Left cardiac atrium (tissue), 4 donors: Measurements from ENCODE around the gene NEO1. TPM values are rescaled to one million over a fixed set of nuclear protein-coding genes. Genes with fewer than 3 reads are reported as not detected.
"Not testable (repeated sequence)": the region's sequence is repeated elsewhere in the genome, so short reads cannot be mapped to it uniquely, and the experiment has no call there.

Experiments used
- ATAC-seq, 2 donors: fragments of 200-7000 bp; cut with Tn5 transposase; one replicate each; pipeline ENCODE4 v1.9.1; 2020; ENCODE audit warnings: mild to moderate bottlenecking in 2 of 2, moderate library complexity in 2 of 2
- DNase-seq: peaks from one replicate; pipeline ENCODE4 v3.0.0-alpha.2; 2020
- intact Hi-C, 2 donors: fragments of 100-400 bp; cut with DNase I; formaldehyde crosslinking; loops; one replicate each; pipeline versions ENCODE4 v1.14.1 to v1.15.1; 2022 to 2023
- total RNA-seq, 2 donors: library from RNA; stranded (reverse); fragmentation: NEBNext Ultra II Directional; extraction: Animal tissue kit (Norgen Biotek cat#: 25700); gene quantifications; one replicate each; pipeline ENCODE4 v1.2.1, GENCODE V29; 2021
- donor health status: DM: no; HTN: yes; CAD: no.
- donor health status: DM: no; HTN: yes; CAD: no; lungs with severe emphysema.
- donor health status: DM: yes; HTN: yes; CAD: no.
- donor health status: Dilated cardiomyopathy.

NEO1 gene
- total RNA-seq, 2 donors from 2014 or later = 10.6 to 16.3 TPM

DNA sequence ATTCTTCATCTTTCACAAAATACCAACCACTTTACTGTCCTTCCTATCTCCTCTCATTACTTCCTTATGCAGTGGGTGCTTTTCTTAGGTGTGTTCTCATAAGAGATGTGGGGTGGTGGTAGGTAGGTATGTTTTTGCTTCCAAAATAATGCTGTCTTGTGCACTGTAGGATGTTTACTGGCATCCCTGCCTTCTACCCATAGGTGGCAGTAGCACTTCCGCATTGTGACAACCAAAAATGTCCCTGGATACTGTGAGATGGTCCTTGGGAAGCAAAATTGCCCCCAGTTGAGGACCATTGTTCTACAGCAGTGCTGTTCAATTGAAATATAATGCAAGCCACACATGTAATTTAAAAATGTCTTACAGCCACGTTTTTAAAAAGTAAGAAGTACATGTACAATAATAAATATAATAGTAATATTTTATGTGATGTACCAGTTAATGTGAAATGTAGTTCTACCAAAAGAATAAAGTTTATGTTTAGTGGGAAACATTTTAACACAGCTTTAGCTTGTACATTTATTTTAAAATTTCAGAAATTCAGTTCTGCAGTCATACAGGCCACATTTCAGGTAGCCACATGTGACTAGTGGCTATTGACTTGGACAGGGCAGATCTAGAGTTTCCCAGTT, 75.2 kb downstream of the NEO1 start:
- peak in 1 of 2 donors; percentile 47 for ATAC-seq
- no peak for DNase-seq
- intact Hi-C loops = no loop called here

DNA sequence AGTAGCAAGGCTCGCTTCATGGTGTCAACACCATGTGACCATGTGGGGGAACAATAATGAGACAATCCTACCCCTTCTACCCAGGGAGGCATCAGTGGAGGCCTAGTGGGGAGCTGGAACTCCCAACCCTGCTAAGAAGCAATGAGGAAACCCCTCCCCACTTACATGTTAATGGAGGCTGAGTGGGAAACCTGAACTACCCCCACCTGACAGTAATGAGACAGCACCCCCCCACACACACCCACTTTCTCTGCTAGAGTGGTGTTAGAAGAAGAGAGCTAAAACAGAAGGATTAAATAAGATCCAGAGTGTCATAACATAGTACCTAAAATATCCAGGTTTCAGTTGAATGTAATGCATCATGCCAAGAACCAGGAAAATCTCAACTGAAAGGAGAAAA, 78.6 kb downstream of the NEO1 start:
- intact Hi-C loops = no loop called here
- DNase-seq = no peak
- no peak for ATAC-seq

DNA sequence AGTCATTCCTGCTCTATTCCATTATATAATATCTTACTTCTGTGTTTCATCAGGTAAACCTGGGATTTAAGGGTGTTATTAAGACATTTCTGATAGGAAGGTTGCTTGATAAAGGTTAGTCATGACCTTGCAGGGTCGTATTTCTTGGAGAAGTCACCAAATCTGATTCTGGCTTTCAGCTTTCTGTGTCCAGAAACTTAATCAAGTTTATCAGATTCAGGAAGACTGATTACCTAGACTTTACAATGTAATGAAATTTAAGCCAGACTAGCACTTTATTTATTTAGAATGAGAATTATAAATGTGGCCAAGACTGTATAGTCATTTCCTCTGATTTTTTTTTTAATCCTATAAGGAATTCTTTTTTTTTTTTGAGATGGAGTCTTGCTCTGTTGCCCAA, 81.9 kb downstream of the NEO1 start:
- ATAC-seq (no peak), DNase-seq (no peak)
- intact Hi-C loops = no loop called here

DNA sequence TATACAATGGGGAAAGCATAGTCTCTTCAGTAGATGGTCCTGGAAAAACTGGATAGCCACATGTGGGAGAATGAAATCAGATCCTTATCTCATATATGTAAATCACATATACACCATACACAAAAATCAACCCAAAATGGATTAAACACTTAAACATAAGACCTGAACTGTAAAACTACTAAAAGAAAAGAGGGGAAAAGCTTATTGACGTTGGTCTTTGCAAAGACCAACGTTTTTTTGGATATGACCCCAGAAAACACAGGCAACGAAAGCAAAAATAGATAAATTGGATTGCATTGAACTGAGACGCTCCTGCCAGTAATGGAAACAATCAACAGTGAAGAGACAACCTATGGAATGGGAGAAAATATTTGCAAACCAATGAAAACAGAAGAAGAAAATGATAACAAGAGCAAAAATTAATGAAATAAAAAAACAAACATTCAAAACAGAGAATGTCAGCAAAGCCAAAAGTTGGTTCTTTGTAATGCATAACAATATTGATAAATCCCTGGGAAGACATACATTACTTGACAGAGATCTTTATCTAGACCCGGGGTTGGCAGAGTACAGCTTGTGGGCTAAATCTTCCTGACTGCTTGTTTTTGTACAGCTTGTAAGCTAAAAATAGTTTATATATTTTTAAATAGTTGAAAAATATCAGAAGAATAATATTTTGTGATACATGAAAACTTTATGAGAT, 86.9 kb downstream of the NEO1 start:
- intact Hi-C loops = no loop called here
- no peak for ATAC-seq
- no peak for DNase-seq

DNA sequence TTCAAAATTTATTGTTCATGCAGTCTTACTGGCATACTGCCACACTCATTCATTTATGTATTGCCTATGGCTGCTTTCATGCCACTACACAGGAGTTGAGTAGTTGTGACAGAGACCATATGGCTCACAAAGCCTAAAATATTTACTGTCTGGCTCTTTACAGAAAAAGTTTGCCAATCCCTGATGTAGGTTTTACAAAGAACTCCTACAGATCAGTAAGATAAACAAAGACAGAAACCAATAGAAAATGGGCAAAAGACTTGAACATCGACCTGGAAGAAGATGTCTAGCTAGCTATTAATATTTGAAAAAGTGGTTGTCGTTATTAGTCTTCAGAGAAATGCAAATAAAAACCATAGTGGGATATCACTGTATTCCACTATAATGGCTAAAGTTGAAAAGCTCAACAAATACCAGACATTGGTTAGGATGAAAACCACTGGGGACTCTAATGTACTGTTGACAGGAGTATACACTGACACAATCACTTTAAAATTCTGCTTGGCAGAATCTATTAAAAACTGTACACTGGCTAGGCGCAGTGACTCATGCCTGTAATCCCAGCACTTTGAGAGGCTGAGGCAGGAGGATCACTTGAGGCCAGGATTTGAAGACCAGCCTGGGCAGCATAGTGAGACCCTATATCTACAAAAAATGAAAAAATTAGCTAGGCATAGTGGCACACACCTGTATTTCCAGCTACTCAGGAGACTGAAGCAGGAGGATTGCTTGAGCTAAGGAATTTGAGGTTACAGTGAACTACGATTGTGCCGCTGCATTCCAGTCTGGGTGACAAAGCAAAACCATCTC, 87.7 kb downstream of the NEO1 start:
- intact Hi-C loops = no loop called here
- ATAC-seq = no peak
- DNase-seq = no peak

DNA sequence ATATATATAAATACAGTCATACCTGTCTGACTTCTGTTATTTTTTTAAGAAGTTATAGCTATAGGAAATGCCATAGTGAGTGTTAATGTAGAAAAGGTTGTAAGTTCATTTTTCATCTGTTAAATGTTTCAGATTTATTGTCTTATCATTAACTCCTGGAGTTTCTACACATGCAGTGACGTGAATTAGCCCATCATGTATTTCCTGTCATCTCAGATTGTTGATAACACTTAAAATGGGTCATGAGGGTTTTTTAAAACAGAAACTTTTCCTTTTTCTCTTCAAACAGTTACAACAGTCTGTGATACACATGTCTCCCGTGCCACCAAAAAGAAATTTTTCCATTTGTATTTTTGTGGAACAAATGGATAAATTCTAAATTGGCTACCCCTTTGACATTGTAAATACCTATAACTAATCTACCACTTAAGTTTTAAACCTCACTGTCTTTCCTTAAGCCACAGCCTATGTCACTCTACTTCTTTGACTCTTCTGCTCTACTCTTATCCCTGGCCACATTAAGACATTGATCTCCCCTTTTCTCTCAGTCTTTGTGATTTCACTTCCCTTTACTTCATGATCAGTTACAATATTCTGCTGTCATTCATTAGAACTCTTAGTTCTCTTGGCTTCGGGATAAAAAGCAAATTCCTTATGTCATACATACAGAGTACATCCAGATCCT, 89.1 kb downstream of the NEO1 start:
- intact Hi-C loops = no loop called here
- ATAC-seq = no peak
- DNase-seq = no peak

DNA sequence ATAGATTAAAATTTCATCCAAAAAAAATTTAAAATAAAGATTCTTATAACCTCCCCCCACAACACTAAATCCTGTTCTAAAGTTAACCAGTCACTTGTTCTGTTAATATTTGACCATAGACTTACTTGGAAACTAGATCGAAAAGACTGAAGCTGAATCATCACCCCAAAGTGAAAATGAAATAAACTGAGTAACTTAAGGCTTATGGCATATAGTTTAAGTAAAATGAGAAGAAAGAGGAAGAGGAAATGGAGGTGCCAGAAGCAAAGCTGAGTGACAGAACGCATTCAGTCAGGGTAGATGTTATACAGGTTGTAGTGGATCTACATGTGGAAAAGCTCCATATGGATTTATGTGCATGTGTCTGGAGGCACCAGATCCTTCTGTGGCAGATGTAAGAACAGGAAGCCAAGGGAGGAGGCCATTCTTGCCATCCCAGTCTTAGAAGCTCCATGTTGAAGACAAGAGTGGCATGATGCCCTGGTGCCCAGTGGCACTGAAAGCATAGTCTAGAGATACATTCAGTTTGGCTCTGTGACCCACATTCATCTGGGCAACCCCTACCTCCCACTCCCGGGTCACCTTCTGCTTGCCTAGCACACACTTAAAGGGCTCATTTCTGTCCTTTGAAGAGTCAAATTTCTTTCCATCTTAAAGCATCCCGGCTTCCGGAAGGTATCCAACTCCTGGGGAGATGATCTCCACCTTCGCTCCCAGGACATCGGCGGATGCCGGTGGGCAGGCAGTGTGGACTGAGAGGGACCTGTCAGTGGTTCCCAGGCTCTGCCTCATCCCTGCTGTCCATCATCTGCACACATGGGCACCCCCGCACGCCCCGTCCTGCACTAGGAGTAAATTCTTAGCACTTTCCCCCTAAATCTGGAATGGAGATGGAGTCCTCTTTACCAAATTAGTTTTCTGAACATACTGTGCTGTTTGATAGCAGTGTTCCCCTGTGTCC, 90.8 kb downstream of the NEO1 start:
- intact Hi-C loops = no loop called here
- DNase-seq = no peak
- ATAC-seq = no peak

DNA sequence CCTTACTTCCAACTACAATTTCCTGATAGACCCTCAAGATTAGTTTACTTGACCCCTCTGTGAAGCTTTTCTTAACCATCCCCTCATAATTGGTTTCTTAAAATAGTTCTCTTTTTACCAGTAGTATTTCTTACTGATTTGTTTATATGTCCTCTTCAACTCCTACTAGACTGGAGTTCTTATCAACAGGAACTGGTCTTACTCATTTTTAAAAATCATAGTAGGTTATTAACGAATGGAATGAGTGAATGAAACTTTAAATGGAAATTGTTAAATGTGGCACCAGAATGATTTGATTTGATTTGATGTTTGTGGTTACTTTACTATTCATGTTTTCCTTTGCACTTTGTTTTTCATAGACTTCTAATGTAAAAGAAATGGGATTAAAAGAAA, 91.5 kb downstream of the NEO1 start:
- intact Hi-C loops = no loop called here
- no peak for ATAC-seq
- DNase-seq = no peak

DNA sequence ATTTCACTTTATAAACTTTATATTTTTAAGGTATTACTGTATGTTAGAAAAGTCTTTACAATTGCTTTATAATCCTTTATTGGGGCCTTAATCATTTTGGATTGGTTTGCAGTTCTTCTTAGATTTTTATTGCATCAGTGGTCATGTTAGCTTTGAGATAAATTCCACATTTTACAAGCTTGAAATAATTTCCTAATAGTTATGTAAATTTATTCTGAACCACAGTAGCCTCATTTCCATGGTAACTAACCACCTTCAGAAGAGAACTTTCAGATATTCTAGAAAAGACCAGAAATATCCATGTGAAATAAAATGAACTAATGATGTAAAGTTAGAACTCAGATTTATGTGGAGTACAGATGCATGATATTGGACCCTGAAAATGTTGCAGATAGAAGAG, 94.2 kb downstream of the NEO1 start:
- no peak for DNase-seq
- ATAC-seq = no peak
- intact Hi-C loops = no loop called here

DNA sequence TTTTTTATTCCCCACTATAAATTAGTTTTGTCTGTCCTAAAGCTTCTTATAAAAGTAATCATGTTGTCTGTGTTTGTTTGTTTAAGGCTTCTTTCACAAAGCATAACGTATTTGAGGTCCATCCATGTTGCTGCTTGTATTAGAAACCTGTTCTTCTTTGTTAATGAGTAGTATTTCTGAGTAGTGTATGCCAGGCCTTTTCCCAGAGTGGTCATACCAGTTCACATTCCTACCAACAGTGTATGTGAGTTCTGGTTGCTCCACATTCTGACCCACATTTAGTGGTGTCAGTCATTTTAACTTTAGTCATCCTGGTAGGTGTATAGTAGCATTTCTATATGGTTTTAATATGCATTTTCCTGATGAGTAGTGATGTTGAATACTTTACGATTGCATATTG, 98.6 kb downstream of the NEO1 start:
- intact Hi-C loops = no loop called here
- DNase-seq (no peak), ATAC-seq (no peak)

DNA sequence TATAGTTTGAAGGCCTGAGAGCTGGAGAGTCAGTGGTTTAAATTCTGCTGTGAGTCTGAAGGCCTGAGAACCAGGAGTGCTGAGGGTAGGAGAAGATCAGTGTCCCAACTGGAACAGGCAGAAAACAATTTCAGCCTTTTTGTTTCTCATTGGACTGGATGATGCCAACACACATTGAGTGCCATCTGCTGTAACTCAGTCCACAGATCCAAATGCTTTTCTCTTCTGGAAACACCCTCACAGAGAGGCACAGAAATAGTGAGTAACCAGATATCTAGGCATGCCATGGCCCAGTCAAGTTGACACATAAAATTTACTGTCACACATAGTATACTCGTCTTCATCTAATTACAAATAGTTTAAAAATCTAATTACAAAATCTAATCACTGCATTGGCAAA, 100.8 kb downstream of the NEO1 start:
- ATAC-seq (no peak), DNase-seq (no peak)
- intact Hi-C loops = no loop called here

DNA sequence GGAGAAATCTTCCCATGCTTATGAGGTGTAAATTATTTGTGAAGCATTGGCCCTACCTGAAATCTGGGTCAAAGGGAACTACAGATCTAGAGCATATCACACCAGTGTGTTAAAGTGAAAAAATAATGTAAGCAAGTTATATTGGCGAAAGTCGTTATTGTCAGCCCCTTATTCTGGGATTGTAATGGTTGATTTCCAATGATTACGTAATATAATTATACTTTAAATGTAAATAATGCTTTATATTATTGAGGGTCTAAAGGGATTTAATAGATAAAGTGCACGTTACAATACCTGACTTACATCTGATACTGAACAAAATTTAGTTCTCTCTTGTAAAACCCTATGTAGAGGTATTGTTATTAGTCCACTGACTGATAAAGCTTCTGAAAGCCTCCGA, 101.2 kb downstream of the NEO1 start:
- DNase-seq (no peak), ATAC-seq (no peak)
- intact Hi-C loops = no loop called here

DNA sequence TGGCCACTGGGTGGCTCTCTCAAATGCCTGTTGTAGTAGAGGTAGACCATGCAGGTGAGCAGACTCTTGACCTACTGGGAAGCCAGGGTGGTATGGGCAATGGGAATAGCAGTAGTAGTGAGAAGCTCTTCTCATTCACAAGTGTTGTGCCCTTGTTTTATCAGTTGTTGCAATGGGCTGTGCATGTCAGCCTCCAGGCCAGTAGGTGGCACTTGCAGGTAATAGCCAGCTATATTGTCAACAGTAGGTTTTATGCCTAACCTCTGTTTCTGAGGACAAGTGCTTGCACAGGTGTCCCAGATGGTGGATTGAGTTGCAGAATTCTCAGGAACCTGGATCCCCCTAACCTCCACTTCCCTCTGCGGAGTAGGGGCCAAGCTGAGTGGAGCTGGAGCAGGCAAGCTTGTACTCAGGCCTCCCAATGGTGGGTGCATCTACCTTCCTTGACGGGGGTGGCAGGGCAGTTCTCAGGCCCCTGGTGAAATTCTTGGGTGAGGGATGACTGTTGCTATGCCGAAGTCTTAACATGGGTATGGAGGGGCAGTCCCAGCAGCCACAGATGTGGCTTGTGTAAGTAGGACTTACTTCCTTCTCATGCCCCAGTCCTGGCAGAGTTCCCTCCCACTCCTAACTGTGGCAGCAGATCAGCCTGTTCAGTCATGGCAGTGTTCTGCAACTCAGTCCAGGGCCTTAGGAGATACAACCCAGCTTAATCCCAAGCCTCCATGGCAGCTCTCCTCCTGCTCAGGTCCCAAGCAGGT, 104.3 kb downstream of the NEO1 start:
- intact Hi-C loops = no loop called here
- ATAC-seq = no peak
- DNase-seq = no peak

DNA sequence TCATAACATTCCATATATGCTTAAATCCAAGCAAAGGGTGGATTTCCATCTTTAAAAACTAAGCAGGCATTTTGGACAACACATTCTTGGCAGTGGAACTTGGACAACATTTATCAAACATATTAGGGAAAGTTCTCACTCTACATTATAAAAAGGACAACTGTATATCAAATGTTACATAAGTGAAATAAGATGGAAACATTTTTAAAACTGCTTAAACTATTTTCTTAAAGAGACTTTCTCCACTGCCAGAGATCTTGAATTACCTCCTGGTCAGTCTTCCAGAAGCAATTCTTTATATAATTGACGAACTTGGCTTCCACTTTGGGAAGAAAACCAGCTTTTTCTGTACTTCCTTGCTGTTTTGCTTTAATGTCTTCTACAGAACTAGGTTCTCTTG, 109.3 kb downstream of the NEO1 start:
- intact Hi-C loops = no loop called here
- ATAC-seq (no peak), DNase-seq (no peak)

DNA sequence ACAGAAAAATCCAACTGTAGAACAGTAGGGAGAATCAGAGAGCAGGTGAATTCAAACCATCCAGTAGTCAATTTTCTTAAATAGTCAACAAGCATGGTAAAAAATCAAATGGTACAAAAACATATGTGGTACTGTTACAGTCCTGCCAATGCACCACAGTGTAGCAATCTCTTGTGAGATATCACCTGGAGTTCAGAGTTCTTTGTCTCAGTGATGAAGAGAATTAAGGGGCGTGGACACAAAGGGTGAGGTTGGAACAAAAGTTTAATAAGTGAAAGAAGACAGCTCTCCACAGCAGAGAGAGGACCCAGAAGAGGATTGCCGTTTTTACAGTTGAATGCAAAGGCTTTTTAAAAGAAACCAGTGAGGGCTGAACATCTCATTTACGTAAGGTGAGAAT, 113.2 kb downstream of the NEO1 start:
- ATAC-seq (no peak), DNase-seq (no peak)
- intact Hi-C loops = no loop called here

DNA sequence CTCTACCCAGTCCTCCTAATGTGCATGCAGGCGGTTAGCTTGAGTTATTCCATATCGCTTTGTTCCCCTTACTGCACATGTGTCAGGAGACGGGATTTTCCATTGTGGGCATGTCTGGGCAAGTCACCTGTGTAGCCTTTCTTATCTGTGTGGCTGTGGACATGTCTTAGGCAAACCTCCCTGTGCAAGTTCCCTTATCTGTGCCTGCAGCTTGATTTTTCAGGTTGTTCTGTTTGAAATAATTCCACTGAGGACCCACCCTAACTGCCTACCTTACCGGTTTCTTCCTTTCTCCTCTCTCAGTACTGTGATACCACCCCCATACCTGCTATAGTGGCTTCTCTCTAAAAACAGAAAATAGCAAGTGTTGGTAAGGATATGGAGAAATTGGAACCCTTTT, 113.6 kb downstream of the NEO1 start:
- intact Hi-C loops = no loop called here
- no peak for ATAC-seq
- DNase-seq = no peak

DNA sequence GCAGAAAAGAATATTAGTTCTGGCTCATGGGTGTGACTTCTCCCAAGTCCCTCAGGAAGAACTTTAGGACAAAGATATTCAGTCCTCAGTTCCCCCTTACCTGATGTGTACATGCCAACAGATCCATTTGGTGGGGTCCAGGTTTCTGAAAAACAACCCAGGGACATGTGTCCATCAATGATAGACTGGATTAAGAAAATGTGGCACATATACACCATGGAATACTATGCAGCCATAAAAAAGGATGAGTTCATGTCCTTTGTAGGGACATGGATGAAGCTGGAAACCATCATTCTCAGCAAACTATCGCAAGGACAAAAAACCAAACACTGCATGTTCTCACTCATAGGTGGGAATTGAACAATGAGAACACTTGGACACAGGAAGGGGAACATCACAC, 114.4 kb downstream of the NEO1 start:
- intact Hi-C loops, DNase-seq, ATAC-seq: not testable (repeated sequence)

DNA sequence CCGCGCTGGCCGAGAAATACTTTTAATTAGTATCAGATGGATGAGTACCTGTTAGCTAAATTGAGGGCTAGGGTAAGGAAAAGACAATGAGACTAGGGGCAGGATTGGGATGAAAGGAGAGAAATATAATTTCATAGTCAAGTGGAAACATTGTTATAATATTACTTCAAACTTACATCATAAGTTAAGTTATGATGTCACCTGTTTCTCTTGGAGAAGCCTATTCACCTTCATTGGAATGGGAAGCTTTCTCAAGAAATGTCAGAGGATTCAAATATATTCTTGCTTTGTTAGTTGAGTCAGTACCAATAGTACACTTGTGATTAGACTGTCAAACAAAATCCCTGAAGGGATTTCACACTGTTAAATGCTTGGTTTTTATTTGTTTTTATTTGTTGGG, 116.2 kb downstream of the NEO1 start:
- no peak for ATAC-seq
- no peak for DNase-seq
- intact Hi-C loops = no loop called here
